ENCODE results near the gene MYBL2.
"Not testable (repeated sequence)": the region's sequence is repeated elsewhere in the genome, so short reads cannot be mapped to it uniquely, and the experiment has no call there.

The MYBL2 gene

DNA sequence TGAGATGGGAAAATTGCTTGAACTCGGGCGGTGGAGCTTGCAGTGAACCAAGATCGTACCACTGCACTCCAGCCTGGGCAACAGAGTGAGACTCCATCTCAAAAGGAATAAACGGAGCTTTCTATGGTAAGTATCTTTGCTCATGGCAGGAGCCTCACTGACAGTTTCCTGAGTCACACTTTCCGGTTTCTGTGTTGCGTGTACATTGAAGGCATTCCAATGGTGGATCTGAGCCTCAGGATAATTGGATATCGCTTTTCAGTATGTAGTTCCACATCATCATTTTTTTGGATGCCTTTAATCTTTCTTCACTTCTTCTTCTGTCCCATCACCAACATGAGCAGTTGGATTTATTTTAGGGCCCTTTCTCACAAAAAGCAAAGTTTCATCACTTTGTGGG is 88.5 kb downstream of the MYBL2 start:
- H3K4me3 ChIP-seq (replicated peaks; ENCODE audit: low read depth, low read length) = no peak overlapping the region
- TF ChIP-seq, protein P1, sequence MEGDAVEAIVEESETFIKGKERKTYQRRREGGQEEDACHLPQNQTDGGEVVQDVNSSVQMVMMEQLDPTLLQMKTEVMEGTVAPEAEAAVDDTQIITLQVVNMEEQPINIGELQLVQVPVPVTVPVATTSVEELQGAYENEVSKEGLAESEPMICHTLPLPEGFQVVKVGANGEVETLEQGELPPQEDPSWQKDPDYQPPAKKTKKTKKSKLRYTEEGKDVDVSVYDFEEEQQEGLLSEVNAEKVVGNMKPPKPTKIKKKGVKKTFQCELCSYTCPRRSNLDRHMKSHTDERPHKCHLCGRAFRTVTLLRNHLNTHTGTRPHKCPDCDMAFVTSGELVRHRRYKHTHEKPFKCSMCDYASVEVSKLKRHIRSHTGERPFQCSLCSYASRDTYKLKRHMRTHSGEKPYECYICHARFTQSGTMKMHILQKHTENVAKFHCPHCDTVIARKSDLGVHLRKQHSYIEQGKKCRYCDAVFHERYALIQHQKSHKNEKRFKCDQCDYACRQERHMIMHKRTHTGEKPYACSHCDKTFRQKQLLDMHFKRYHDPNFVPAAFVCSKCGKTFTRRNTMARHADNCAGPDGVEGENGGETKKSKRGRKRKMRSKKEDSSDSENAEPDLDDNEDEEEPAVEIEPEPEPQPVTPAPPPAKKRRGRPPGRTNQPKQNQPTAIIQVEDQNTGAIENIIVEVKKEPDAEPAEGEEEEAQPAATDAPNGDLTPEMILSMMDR (IDR thresholded peaks at IDR 0.05; ENCODE audit: low read length, missing control alignments) = no peak
- DNase-seq (ENCODE audit: low read depth) = peak; percentile 70

DNA sequence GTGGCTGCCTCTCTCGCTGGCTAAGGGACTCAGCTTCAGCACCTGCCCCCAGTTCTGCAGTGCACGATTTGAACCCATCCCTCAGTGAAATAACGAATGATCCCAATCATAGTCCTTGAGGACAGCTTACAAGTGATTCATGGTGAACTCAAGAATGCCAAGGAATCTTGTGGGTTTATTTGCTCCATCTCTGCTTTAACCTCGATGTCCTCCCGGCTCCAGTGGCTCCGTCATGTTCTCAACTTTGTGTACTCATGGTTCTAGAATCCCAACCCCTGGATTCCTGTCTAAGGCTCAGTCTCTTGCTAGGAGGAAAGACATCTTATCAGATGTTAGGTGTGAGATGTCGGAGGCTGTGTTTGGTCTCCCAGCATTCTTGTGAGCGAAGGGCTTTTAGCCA is 88.9 kb downstream of the MYBL2 start:
- no peak overlapping the region for H3K4me3 ChIP-seq (replicated peaks; ENCODE audit: low read depth, low read length)
- peak; percentile 53 for DNase-seq (ENCODE audit: low read depth)
- TF ChIP-seq, protein P1 (IDR thresholded peaks at IDR 0.05; ENCODE audit: low read length, missing control alignments) = no peak

DNA sequence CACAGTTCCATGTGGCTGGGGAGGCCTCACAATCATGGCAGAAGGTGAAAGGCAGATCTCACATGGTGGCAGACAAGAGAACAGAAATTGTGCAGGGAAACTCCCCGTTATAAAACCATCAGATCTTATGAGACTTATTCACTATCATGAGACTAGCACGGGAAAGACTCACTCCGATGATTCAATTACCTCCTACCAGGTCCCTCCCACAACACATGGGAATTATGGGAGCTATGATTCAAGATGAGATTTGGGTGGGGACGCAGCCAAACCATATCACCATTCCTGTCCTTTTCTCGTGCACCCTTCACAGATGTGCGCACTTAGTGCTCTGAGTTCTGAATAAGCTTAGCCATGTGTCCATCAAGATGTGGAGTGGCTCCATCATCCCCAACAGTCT is 91.0 kb downstream of the MYBL2 start:
- not testable (repeated sequence) for H3K4me3 ChIP-seq (replicated peaks; ENCODE audit: low read depth, low read length); DNase-seq (ENCODE audit: low read depth)

DNA sequence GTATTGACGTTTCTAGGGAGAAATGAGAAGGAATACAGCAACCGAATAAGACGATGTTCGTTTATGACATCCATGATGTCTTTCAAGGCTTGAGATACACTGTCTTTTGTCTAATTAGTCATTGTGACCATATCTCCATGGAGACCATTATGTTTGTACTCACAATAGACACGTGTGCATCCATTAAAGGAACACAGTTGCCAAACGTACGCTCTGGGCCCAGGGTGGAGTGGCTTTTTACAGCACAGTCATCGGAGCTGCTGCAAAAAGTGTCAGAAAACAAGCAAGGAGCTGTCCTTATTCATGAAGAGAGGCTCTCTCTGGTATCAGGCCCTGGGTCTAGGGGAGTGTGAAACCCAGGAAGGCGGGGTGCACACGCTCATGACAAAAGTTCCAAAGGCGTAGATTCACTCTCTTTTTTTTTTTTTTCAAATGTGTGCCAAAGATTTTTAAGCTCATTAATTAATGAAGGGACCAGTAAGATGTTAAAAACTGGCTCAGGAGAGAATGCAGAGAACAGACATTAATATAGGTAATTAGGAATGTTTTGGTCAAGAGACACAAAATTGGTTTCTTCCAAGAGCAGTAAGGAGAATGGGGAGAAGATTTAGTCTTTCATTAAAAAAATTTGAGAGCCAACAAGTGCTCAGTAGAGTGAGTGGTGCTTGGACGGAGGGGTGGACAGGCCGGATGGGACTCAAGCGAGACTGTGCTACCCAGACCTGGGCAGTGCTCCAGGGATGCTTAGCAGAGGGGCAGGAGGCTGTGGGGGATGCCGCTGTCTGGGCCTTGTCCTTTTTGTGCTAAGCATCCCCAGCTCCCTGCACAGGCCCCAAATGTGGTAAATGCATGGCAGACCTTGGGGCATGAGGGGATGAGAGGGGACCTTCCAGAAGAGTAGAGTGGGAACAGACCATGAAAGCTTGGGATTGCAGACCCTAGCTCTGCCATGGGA is 94.7 kb downstream of the MYBL2 start:
- TF ChIP-seq, protein P1 (IDR thresholded peaks at IDR 0.05; ENCODE audit: low read length, missing control alignments) = no peak
- no peak overlapping the region for H3K4me3 ChIP-seq (replicated peaks; ENCODE audit: low read depth, low read length)
- no peak for DNase-seq (ENCODE audit: low read depth)

DNA sequence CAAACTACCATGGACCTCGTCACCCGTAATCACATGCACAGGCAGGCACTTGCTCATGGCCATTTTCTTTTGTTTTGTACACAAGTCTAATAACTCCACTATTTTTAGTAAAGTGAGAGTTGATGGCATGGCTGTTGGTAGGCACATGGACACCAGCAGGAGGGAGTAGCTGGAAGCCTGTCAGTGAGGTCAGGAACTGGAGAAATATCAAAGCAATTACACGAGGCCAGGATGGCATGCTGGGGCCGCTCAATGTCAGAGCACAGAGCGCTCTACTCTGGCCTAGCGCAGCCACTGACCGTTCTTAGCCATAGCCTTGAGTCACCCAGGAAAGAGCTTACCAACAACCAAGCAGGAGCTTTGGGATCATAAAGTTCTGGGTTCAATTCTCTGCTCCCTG is 96.0 kb downstream of the MYBL2 start:
- H3K4me3 ChIP-seq (replicated peaks; ENCODE audit: low read depth, low read length) = no peak overlapping the region
- DNase-seq (ENCODE audit: low read depth) = no peak
- TF ChIP-seq, protein P1 (IDR thresholded peaks at IDR 0.05; ENCODE audit: low read length, missing control alignments) = no peak

DNA sequence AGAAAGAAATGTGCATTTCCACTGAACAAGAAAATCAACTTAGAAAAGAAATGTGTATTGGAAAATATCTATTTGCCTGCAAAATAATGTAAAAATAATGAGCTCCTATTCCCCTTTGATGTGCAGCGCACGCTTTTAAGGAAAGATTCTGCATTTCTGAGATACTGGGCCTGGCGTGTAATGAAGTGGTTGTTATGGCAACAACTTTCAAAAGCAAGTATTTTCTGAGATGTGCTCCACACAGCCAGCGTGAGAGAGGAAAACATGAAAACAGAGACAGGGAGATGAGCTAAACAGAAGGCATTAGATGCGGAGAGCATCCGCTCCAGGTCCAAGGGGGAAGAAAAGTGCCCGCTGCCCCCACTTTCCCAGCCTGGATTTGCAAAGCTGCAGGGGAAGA is 99.0 kb downstream of the MYBL2 start:
- H3K4me3 ChIP-seq (replicated peaks; ENCODE audit: low read depth, low read length) = no peak overlapping the region
- no peak for DNase-seq (ENCODE audit: low read depth)
- TF ChIP-seq, protein P1 (IDR thresholded peaks at IDR 0.05; ENCODE audit: low read length, missing control alignments) = no peak
